RWPE1 (cell line): ENCODE results near the gene ADAMTS19.

Source experiments
- CTCF ChIA-PET: fragments of 350-600 bp; sonication (Branson Sonifier 250); formaldehyde crosslinking; extraction: SDS; loops from one replicate; lab custom pipeline; 2021; lab: Yijun Ruan, JAX
- POLR2A ChIA-PET: fragments of 400-600 bp; formaldehyde crosslinking; extraction: SDS; loops from one replicate; lab custom pipeline; 2020; ENCODE audit warnings: antibody characterized with exemption; ENCODE audit not compliant: low non-redundant PET; lab: Yijun Ruan, JAX
- DNase-seq: peaks from one replicate; pipeline ENCODE4 v3.0.0; 2012; ENCODE audit warnings: low spot score
- H3K27ac ChIP-seq: fragments of 450-650 bp; 2 replicates; pipeline ENCODE4 v1.5.1; 2017
- CTCF ChIP-seq: fragments of 450-650 bp; conservative IDR thresholded peaks from 2 replicates; pipeline ENCODE4 v1.5.1; 2017; ENCODE audit warnings: low read depth, mild to moderate bottlenecking

ADAMTS19 gene

DNA sequence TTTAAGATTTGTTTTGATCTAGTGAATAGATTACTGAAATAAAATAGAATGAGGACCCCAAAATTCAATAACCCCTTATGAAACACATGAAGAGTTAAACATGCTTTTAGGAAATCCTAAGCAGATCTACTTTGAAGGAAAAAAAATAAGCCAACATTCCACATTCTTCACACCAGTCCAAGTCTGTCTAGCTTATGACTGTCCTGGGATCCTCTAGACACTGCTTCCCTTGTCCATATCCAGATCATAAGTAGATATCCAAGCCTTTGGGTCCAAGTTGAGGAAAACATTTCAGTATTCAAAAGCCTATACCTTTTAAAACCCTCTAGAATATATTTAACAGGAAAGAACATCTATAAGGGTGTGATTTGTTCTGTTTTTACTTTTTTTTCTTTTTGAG lies 228.9 kb downstream of the ADAMTS19 start:
- CTCF ChIA-PET: no interaction called here
- DNase-seq: no peak
- TF ChIP-seq CTCF: no peak
- no peak overlapping the region for H3K27ac ChIP-seq
- POLR2A ChIA-PET: no interaction called here

DNA sequence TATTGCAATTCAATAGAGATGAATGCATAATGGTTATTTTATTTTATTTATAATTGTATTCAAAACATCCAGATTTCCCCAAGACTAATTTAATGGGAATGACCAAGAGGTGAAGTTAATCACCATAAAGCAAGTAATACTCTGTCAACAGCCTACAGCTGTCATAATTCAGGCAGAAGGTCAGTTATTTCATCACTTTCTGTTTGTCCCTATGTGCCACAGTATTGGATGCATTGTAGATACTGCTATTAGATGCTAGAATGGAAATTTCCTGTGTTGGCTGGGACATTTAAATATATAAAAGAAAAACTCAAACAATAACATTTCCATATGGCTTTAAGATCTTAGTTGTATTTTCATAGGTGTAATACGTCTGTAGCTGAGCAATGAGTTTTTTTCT lies 231.1 kb downstream of the ADAMTS19 start:
- CTCF ChIA-PET: interaction anchor here (0.6 to 1.0 kb wide), 3 partner anchors 8 to 80 kb away, joined by 3 to 4 read pairs (median 3); no protein-coding TSS in a partner anchor
- DNase-seq: no peak
- TF ChIP-seq CTCF: no peak
- no peak overlapping the region for H3K27ac ChIP-seq
- POLR2A ChIA-PET: no interaction called here

DNA sequence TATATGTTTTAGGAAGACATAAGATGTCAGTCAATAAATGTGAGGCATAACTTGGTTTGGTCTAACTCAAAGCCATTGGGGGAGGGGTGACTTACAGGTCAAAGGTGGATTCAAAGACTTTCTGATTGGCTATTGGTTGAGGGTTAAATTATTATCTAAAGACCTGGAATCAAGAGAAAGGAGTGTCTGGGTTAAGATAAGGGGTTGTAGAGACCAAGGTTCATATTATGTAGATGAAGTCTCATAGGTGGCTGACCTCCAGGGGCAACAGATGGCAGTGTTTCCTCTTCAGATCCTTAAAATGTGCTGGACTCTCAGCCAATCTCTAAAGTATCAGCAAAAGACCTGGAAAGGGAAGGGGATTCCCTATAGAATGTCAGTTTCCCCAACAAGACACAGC lies 236.5 kb downstream of the ADAMTS19 start:
- ChIA-PET POLR2A (no interaction called here), CTCF (no interaction called here)
- H3K27ac ChIP-seq: no peak overlapping the region
- DNase-seq: no peak
- TF ChIP-seq CTCF: no peak

- no peak overlapping the region for H3K27ac ChIP-seq
- DNase-seq: no peak
- TF ChIP-seq CTCF: no peak
- POLR2A ChIA-PET: no interaction called here
- CTCF ChIA-PET: interaction anchor here (0.6 kb wide), 1 partner anchor 808 kb away, joined by 3 read pairs; no protein-coding TSS in a partner anchor
These were observed 238.6 kb downstream of the ADAMTS19 start for GRCh38 chr5:129698661-129699060.

DNA sequence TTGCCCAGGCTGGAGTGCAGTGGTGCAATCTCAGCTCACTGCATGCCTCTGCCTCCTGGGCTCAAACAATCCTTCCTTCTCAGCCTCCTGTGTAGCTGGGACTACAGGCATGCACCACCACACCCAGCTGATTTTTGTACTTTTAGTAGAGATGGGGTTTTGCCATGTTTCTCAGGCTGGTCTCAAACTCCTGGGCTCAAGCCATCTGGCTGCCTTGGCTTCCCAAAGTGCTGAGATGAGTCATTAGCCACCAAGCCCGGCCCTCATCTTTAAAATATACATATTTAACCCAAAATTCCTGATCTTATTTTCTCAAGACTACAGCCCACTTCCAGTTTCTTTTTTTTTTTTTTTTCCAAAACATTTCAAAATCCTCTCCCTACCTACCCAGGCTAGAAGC lies 256.1 kb downstream of the ADAMTS19 start:
- POLR2A ChIA-PET: no interaction called here
- CTCF ChIA-PET: interaction anchor here (0.6 kb wide), 1 partner anchor 446 kb away, joined by 4 read pairs; no protein-coding TSS in a partner anchor
- no peak overlapping the region for H3K27ac ChIP-seq
- DNase-seq: no peak
- no peak for TF ChIP-seq CTCF

DNA sequence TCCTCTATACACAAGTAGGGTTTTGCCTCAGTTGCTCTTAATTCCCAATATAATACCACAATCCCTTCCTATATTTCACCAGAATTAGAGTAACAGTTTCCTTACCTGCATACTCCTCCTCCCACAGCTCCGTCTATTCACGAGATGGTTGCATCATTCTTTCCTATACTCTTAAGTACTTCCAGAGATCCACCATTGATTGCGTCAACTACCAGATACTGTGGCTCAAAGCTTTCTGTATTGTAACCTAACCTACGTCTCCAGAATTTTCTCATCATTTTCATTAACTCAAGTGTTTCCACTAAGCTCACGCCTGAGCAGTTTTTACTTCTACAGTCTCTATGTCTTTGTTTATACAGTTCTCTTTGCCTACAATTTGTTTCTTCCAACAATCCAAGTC lies 256.6 kb downstream of the ADAMTS19 start:
- CTCF ChIA-PET: no interaction called here
- POLR2A ChIA-PET: no interaction called here
- DNase-seq: no peak
- no peak overlapping the region for H3K27ac ChIP-seq
- no peak for TF ChIP-seq CTCF
